Measurements from ENCODE around the gene SARS1. TPM values are rescaled to one million over a fixed set of nuclear protein-coding genes. Genes with fewer than 3 reads are reported as not detected.

Gene SARS1
- total RNA-seq, 4 donors from 2014 or later = 83.2 to 158 (median 102) TPM

DNA sequence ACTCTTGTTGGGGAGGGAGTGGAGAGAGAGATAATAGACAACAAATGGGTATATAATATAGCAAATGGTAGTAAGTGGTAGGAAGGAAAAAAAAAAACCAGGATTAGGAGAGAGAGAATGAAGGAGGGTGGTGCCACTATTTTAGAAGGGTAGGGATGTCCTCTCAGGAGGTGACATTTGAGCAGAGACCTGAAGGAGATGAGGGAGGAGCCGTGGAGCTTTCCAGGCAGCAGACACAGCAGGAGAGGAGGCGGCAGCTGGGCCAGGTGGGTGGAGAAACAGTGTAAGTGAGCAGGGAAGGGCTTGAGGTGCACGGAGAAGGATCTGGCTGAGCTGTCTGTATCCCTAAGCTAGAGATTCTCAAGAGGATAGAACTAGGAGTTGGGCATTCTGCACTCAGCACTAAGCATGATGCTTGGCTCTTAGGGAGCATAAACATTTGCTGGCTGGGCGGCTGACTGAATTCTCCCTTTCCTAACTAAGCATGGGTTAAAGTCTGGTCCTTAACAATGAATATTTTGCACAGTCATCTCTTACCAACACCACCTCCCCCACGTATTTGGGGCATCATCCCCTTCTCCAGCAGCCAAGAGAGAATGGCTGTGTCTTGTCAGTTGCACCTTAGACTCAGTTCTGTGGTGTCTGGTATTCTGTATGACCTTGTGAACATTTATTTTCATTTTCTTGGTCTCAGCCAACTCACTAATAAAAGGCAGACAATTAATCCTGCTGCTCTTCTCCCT lies 27.6 kb upstream of the SARS1 start:
- Histone ChIP-seq H3K4me3 (no peak overlapping the region), H3K9me3 (no peaks in the 10 kb centered on the region), H3K27ac (peak overlapping the region in 2 of 4 donors; percentile 7 to 54), H3K36me3 (peaks cover 0 to 13% (median 0%) of the 10 kb centered on the region in 3 donors), H3K4me1 (peaks cover 0 to 11% (median 0%) of the 10 kb centered on the region in 4 donors), H3K27me3 (no peaks in the 10 kb centered on the region)
- no peak for DNase-seq
- TF ChIP-seq POLR2A (IDR thresholded peaks at IDR 0.05) = no peak
- TF ChIP-seq, protein P1, sequence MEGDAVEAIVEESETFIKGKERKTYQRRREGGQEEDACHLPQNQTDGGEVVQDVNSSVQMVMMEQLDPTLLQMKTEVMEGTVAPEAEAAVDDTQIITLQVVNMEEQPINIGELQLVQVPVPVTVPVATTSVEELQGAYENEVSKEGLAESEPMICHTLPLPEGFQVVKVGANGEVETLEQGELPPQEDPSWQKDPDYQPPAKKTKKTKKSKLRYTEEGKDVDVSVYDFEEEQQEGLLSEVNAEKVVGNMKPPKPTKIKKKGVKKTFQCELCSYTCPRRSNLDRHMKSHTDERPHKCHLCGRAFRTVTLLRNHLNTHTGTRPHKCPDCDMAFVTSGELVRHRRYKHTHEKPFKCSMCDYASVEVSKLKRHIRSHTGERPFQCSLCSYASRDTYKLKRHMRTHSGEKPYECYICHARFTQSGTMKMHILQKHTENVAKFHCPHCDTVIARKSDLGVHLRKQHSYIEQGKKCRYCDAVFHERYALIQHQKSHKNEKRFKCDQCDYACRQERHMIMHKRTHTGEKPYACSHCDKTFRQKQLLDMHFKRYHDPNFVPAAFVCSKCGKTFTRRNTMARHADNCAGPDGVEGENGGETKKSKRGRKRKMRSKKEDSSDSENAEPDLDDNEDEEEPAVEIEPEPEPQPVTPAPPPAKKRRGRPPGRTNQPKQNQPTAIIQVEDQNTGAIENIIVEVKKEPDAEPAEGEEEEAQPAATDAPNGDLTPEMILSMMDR (IDR thresholded peaks at IDR 0.05) = no peak

DNA sequence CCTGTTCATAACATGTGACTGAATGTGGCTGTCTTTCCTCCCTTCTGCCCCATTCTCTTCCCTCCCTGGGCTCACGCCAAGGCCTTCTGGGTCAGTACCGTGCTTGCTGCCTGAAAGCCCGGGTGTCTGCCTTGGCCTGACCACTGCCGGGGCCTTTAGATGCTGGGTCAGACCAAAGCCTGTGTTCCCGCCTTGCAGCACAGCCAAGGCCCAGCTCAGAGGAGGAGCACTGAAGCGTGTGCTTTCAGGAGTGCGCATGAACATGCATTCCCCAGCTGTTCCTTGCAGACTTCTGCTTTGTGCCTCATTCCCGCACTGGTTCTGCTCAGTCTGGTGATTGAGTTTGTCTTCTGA lies 27.0 kb upstream of the SARS1 start:
- peaks cover 0 to 11% (median 0%) of the 10 kb centered on the region in 4 donors for H3K4me1 ChIP-seq
- peak overlapping the region in 3 of 4 donors; percentile 7 to 54 (median 10) for H3K27ac ChIP-seq
- H3K27me3 ChIP-seq = no peaks in the 10 kb centered on the region
- peaks cover 0 to 18% (median 0%) of the 10 kb centered on the region in 3 donors for H3K36me3 ChIP-seq
- TF ChIP-seq POLR2A (IDR thresholded peaks at IDR 0.05) = no peak
- TF ChIP-seq, protein P1 (IDR thresholded peaks at IDR 0.05) = no peak
- no peak overlapping the region for H3K4me3 ChIP-seq
- no peaks in the 10 kb centered on the region for H3K9me3 ChIP-seq
- DNase-seq = no peak

DNA sequence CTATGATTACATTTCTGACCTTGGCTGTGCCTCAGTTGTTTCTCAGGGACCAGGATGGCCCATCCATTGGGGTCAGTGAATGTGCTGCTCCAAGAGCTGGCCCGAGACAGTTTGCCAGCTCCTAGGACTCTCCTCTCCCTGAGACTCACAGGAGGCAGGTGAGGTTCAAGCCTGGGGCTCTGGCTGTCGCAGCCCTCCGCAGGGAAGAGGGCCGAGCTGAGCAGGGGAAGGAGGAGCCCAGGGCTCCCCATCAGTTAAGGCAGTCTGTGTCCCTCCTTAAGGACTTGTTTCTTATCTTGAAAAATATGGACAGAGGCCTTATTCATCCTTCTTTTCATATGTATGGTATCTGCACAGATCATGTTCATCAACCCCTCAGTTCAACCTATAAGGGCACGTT lies 26.6 kb upstream of the SARS1 start:
- Histone ChIP-seq H3K4me1 (peaks cover 0 to 11% (median 0%) of the 10 kb centered on the region in 4 donors), H3K27me3 (no peaks in the 10 kb centered on the region), H3K4me3 (no peak overlapping the region), H3K36me3 (peaks cover 0 to 21% (median 0%) of the 10 kb centered on the region in 3 donors), H3K9me3 (no peaks in the 10 kb centered on the region), H3K27ac (peak overlapping the region in 2 of 4 donors; percentile 10 to 54)
- DNase-seq = no peak
- TF ChIP-seq POLR2A (IDR thresholded peaks at IDR 0.05) = no peak
- TF ChIP-seq, protein P1 (IDR thresholded peaks at IDR 0.05) = no peak

DNA sequence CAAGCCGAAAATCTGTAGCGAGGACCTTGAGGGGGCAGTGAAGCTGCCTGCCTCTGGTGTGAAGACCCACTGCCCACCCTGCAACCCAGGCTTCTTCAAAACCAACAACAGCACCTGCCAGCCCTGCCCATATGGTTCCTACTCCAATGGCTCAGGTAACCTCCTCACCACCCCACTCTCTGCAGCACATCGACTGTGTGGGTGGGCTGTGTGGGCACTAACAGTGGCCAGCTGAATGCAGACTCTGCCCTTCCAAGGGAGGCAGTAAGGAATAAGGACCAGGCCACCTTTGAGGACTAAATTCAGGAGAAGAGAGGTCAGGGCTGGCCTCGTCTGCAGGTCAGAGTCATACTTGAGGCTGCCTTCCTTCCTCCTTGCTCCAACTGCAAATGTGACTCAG lies 25.5 kb upstream of the SARS1 start:
- no peaks in the 10 kb centered on the region for H3K9me3 ChIP-seq
- peaks cover 0 to 11% (median 0%) of the 10 kb centered on the region in 4 donors for H3K4me1 ChIP-seq
- no peak overlapping the region for H3K4me3 ChIP-seq
- H3K27me3 ChIP-seq = no peaks in the 10 kb centered on the region
- peaks cover 0 to 21% (median 0%) of the 10 kb centered on the region in 3 donors for H3K36me3 ChIP-seq
- H3K27ac ChIP-seq = no peak overlapping the region
- TF ChIP-seq POLR2A (IDR thresholded peaks at IDR 0.05) = no peak
- TF ChIP-seq, protein P1 (IDR thresholded peaks at IDR 0.05) = no peak
- no peak for DNase-seq

DNA sequence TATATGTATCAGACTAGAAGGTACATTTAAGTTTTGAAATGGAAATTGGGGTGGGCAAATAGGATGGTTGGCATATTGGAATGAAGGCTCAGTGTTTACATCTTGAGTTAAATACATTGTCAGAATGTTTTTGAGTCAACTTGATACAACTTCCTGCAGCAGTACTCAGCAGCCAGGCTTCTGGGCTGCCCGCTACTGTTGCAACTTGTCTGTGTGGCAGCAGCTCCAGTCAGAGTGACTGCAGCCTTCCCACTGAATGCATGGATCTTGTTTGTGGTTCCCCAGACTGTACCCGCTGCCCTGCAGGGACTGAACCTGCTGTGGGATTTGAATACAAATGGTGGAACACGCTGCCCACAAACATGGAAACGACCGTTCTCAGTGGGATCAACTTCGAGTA lies 24.9 kb upstream of the SARS1 start:
- no peak for TF ChIP-seq POLR2A (IDR thresholded peaks at IDR 0.05)
- TF ChIP-seq, protein P1 (IDR thresholded peaks at IDR 0.05) = no peak
- Histone ChIP-seq H3K27ac (no peak overlapping the region), H3K9me3 (no peaks in the 10 kb centered on the region), H3K4me1 (peaks cover 0 to 11% (median 0%) of the 10 kb centered on the region in 4 donors), H3K27me3 (no peaks in the 10 kb centered on the region), H3K36me3 (peaks cover 0 to 21% (median 0%) of the 10 kb centered on the region in 3 donors), H3K4me3 (no peak overlapping the region)
- no peak for DNase-seq

All from Peyer's patch (tissue), 4 donors.